ENCODE measurements around the gene EIF1AX.

- TF ChIP-seq POLR2A (IDR thresholded peaks at IDR 0.05) (no peak), CTCF (IDR thresholded peaks at IDR 0.05) (no peak), POLR2AphosphoS5 (IDR thresholded peaks at IDR 0.05) (no peak)
Observed at GRCh38 chrX:20173856-20174255, 32.2 kb upstream of the EIF1AX start.

All from suprapubic skin (tissue), 4 donors.